AG04449 (cell line): Measurements from ENCODE around the gene DMRTC1B.
"Not testable (repeated sequence)": the region's sequence is repeated elsewhere in the genome, so short reads cannot be mapped to it uniquely, and the experiment has no call there.

Source experiments
- CTCF ChIA-PET: fragments of 350-600 bp; formaldehyde crosslinking; extraction: SDS; loops from one replicate; lab custom pipeline; 2021; ENCODE audit warnings: antibody characterized with exemption; lab: Yijun Ruan, JAX
- POLR2A ChIA-PET: fragments of 400-600, 350-600 bp; formaldehyde crosslinking; extraction: SDS; loops from one replicate; lab custom pipeline; 2020; ENCODE audit warnings: antibody characterized with exemption, inconsistent platforms; lab: Yijun Ruan, JAX
- DNase-seq: peaks from one replicate; pipeline ENCODE4 v3.0.0-alpha.2; 2010; ENCODE audit warnings: low read depth, low spot score
- H3K4me3 ChIP-seq: 2 replicates; pipeline ENCODE4 v1.5.1; 2011; ENCODE audit warnings: low read depth, mild to moderate bottlenecking, control low read depth, low read length
- CTCF ChIP-seq: IDR thresholded peaks from one replicate; pipeline ENCODE4 v1.5.1; 2011; ENCODE audit warnings: mild to moderate bottlenecking, moderate library complexity, low read length, control low read depth, inconsistent platforms; ENCODE audit not compliant: insufficient read depth; ENCODE audit errors: missing control alignments

The DMRTC1B gene, protein sequence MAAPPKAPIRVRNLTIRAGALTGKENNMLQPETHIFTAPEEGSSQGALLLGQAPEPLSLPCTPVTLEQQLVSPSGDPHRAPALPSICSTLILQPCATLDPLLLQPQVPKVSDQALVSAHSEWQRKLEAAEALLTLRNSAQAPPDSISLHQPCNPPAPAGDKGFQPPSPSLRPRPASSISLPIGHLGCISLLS

DNA sequence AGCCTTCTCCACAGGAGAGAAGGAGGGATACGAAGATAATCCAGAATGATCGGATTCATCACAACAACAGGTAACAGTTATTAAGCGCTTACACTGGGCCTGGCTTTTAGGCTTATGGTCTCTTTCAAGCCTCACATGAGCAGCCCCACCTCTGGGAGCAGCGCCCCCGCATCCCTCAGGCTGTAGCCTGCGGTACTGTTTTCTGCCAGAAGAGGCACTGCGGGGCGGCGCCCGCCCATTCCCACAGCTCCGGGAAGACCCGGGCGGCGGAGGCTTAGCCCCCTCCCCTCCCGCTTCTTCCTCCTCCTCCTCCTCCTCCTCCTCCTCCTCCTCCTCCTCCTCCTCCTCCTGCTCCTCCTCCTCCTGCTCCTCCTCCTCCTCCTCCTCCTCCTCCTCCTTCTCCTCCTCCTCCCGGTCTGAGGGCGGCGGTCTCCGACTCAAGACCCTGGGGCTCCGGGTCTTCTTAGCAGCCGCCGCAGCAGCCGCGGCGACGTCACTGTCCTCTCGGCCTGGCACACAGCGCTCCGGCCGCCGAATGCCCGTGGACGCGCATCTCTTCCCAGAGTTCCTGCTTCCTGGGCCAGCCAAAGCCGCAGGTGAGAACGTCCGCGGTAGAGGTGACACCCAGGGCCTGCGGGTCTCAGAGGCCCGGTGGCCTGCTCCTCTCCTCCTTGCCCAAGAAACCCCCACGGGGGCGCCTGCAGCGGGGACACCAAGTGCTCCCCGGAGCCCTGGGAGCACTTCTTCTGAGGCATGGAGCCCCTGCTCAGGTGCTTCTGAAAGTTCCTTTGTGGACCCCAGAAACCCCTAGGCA is at the start of gene DMRTC1B:
TSS of gene DMRTC1B (plus strand) at position 238 of the 814 bp plus-strand sequence. CDS start 68,246 bp downstream, outside the sequence.
- POLR2A ChIA-PET, CTCF ChIA-PET, H3K4me3 ChIP-seq, DNase-seq: not testable (repeated sequence)

DNA sequence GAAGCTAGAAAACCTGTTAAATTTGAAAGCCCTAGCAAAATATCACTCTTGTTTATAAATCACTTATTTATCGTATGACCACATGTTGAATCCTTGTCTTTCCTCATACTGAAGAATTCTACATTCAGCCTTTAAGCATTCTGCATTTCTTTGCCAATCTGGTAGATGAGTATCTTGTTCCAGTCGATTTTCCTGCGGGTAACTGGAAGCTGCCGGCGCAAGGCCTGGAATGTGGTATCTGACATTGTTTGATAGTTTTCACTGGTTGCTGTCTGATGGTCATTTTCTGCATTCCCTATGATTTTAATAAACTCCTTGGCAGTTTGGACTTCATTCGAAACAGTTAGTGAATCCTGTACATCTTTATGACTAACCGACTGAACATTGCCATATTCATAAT is 48.8 kb upstream of the DMRTC1B start:
- ChIA-PET POLR2A (no interaction called here), CTCF (no interaction called here)
- no peak for DNase-seq
- no peak for TF ChIP-seq CTCF
- H3K4me3 ChIP-seq: no peak overlapping the region

DNA sequence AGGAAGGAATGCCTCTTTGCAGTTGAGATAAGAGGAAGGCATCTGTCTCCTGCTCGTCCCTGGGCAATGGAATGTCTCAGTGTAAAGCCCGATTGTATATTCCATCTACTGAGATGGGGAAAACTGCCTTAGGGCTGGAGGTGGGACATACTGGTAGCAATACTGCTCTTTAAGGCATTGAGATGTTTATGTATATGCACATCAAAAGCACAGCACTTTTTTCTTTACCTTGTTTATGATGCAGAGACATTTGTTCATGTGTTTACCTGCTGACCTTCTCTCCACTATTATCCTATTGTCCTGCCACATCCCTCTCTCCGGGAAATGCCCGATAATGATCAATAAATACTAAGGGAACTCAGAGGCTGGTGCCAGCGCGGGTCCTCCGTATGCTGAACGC is 43.1 kb upstream of the DMRTC1B start:
- CTCF ChIA-PET, H3K4me3 ChIP-seq: not testable (repeated sequence)

DNA sequence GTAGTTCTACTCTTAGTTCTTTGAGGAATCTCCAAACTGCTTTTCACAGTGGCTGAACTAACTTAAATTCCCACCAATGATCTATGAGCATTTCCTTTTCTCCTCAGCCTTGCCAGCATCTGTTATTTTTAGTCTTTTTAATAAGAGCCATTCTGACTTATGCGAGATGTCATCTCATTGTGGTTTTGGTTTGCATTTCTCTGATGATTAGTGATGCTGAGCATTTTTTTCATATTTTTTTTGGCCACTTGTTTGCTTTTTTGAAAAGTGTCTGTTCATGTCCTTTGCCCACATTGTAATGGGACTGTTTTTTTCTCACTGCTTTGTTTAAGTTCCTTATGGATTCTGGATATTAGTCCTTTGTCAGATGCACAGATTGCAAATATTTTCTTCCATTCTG is 41.1 kb upstream of the DMRTC1B start:
- no peak for DNase-seq
- no peak for TF ChIP-seq CTCF
- CTCF ChIA-PET: no interaction called here
- H3K4me3 ChIP-seq: no peak overlapping the region
- POLR2A ChIA-PET: no interaction called here

More for the DNA sequence above, 43.1 kb upstream of the DMRTC1B start:
- DNase-seq, POLR2A ChIA-PET: not testable (repeated sequence)

GRCh38 chrX:72745546-72745945 is 31.1 kb upstream of the DMRTC1B start:
- POLR2A ChIA-PET, CTCF ChIA-PET, DNase-seq, H3K4me3 ChIP-seq: not testable (repeated sequence)

GRCh38 chrX:72748545-72748944 is 28.1 kb upstream of the DMRTC1B start:
- H3K4me3 ChIP-seq, DNase-seq, CTCF ChIA-PET, POLR2A ChIA-PET: not testable (repeated sequence)

DNA sequence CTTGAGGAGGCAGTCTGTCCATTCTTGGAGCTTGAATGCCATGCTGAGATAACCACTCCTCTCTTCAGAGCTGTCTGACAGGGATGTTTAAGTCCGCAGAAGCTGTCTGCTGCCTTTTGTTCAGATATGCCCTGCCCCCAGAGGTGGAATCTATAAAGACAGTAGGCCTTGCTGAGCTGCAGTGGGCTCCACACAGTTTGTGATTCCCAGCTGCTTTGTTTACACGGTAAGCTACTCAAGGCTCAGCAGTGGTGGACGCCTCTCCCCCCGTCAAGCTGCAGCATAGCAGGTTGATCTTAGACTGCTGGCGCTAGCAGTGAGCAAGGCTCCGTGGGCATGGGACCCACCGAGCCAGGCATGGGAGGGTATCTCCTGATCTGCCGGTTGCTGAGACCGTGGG is 16.2 kb upstream of the DMRTC1B start:
- H3K4me3 ChIP-seq, POLR2A ChIA-PET, DNase-seq, CTCF ChIA-PET: not testable (repeated sequence)

DNA sequence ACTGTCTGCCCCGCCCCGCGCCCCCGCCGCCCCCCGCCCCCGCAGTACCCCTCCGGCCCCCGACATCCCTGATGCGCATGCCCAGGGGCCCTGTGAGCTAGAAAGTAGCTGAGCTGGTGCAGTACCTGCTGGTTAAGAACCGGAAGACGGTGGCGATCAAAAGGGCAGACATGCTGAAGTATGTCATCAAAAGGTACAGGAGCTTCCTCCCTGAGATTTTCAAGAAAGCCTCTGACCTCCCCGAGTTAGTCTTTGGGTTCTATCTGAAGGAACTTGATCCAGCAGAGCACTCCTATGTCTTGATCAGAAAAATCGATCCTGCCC is 739 bp downstream of the DMRTC1B start:
- POLR2A ChIA-PET, DNase-seq, CTCF ChIA-PET, H3K4me3 ChIP-seq: not testable (repeated sequence)

- CTCF ChIA-PET, H3K4me3 ChIP-seq, DNase-seq, POLR2A ChIA-PET: not testable (repeated sequence)
These were observed 1.5 kb downstream of the DMRTC1B start for GRCh38 chrX:72778146-72778545.

GRCh38 chrX:72782560-72782959 is 5.9 kb downstream of the DMRTC1B start, which contains the start of gene FAM236B:
FAM236B (minus strand) TSS chrX:72782660; CDS start chrX:72782560, 100 bp downstream.
- POLR2A ChIA-PET, DNase-seq, CTCF ChIA-PET, H3K4me3 ChIP-seq: not testable (repeated sequence)

DNA sequence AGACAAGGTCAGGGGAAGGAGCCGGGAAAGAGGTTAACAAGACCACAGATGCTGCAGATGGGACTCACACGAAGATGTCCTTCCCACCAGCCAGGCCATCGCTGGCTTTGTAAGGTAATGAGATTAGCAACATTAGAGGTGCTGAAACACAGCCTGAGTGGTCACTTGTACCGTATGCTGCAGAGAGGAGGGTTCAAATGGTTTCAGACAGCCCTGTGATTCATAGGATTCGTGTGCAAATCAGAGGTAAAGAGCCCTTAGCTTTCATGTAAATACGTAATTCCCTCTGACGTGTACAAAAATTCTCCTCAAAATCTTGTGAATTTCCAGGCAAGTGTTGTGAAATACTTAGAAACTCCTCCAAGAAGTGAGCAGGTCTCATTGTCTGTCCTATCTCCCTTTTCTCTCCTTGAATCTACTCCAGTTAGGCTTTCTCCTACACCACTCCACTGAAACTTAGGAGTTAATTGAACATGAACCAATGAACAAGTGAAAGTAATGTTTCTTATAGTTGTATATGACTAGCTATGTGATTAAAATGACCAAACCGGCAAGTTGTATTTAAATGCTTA is 6.8 kb downstream of the DMRTC1B start:
- CTCF ChIA-PET, POLR2A ChIA-PET: not testable (repeated sequence)

GRCh38 chrX:72783964-72784363 is 7.3 kb downstream of the DMRTC1B start:
- POLR2A ChIA-PET, H3K4me3 ChIP-seq, DNase-seq, CTCF ChIA-PET: not testable (repeated sequence)

More for the DNA sequence above, 6.8 kb downstream of the DMRTC1B start:
- H3K4me3 ChIP-seq, DNase-seq: not testable (repeated sequence)

DNA sequence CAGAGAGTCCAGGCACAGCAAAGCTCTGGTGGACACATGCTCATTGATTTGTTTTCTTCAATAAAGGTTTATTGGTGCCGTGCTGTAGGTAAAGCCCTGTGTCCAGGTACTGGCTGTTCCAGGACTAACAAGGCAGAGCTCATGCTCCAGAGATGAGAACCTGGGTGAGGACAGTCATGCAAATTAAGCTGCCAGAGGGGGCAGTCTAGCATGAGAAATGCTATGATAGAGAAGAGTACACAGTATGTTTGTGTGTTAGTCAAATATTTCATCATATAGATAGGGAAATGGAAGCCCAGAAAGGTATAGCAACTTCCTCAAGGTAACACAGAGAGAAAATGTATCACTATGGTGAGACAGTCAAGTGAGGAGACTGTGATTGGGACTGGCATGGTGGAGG is 11.5 kb downstream of the DMRTC1B start:
- DNase-seq, POLR2A ChIA-PET, H3K4me3 ChIP-seq, CTCF ChIA-PET: not testable (repeated sequence)

- H3K4me3 ChIP-seq, CTCF ChIA-PET, POLR2A ChIA-PET, DNase-seq: not testable (repeated sequence)
These were observed 13.7 kb downstream of the DMRTC1B start for GRCh38 chrX:72790390-72790789.
